IPS DF 6.9 (cell line): ENCODE measurements around the gene LRP1B.
"Not testable (repeated sequence)": the region's sequence is repeated elsewhere in the genome, so short reads cannot be mapped to it uniquely, and the experiment has no call there.

Experiments
- DNase-seq: peaks from one replicate; pipeline ENCODE4 v3.0.0-alpha.2; 2013; ENCODE audit warnings: low read depth, low spot score
- H3K27ac ChIP-seq: one replicate; pipeline ENCODE4 v1.5.1; 2013; ENCODE audit warnings: low read length, control low read depth
- H3K27me3 ChIP-seq: 2 replicates; pipeline ENCODE4 v1.6.1; 2013; ENCODE audit warnings: mild to moderate bottlenecking, low read length; ENCODE audit not compliant: control insufficient read depth, insufficient read depth
- H3K36me3 ChIP-seq: 2 replicates; pipeline ENCODE4 v1.6.1; 2013; ENCODE audit warnings: low read length; ENCODE audit not compliant: control insufficient read depth, insufficient read depth
- H3K4me1 ChIP-seq: 2 replicates; pipeline ENCODE4 v1.6.1; 2013; ENCODE audit warnings: low read length; ENCODE audit not compliant: control insufficient read depth, insufficient read depth
- H3K4me3 ChIP-seq: 2 replicates; pipeline ENCODE4 v1.5.1; 2013; ENCODE audit warnings: mild to moderate bottlenecking, low read length
- H3K9me3 ChIP-seq: 2 replicates; pipeline ENCODE4 v1.6.1; 2013; ENCODE audit warnings: low read length, inconsistent platforms; ENCODE audit not compliant: control insufficient read depth, insufficient read depth
- WGBS: extraction: QIAGEN DNeasy Blood & Tissue Kit; methylation state at CpG from one replicate; pipeline ENCODE4 v1.1.7; 2013; ENCODE audit warnings: mixed read lengths, missing lambda C conversion rate; ENCODE audit not compliant: insufficient read length, insufficient coverage; 5-methylcytosine and 5-hydroxymethylcytosine counted together

LRP1B gene

GRCh38 chr2:140457483-140457882, 1673.3 kb downstream of the LRP1B start:
- no peaks in the 10 kb centered on the region for H3K9me3 ChIP-seq
- no peaks in the 10 kb centered on the region for H3K36me3 ChIP-seq
- H3K4me1 ChIP-seq = no peaks in the 10 kb centered on the region
- H3K27me3 ChIP-seq = no peaks in the 10 kb centered on the region
- no peak for DNase-seq
- WGBS = no CpG with 5 or more reads among the region's 3 CpGs
- no peak overlapping the region for H3K27ac ChIP-seq
- H3K4me3 ChIP-seq = no peak overlapping the region

- no CpG with 5 or more reads among the region's 1 CpG for WGBS
- H3K4me1 ChIP-seq = no peaks in the 10 kb centered on the region
- DNase-seq = no peak
- H3K9me3 ChIP-seq = no peaks in the 10 kb centered on the region
- H3K27me3 ChIP-seq = no peaks in the 10 kb centered on the region
- H3K4me3 ChIP-seq = no peak overlapping the region
- no peak overlapping the region for H3K27ac ChIP-seq
- H3K36me3 ChIP-seq = no peaks in the 10 kb centered on the region
Measured at GRCh38 chr2:140455315-140455714, 1675.5 kb downstream of the LRP1B start.

GRCh38 chr2:140454717-140455116, 1676.1 kb downstream of the LRP1B start:
- no peak for DNase-seq
- no CpG with 5 or more reads among the region's 3 CpGs for WGBS

GRCh38 chr2:140451324-140451723, 1679.5 kb downstream of the LRP1B start:
- Histone ChIP-seq H3K36me3 (no peaks in the 10 kb centered on the region), H3K4me1 (no peaks in the 10 kb centered on the region), H3K9me3 (no peaks in the 10 kb centered on the region), H3K27me3 (no peaks in the 10 kb centered on the region), H3K4me3 (no peak overlapping the region), H3K27ac (no peak overlapping the region)
- DNase-seq = no peak

More at GRCh38 chr2:140454717-140455116, 1676.1 kb downstream of the LRP1B start:
- H3K27me3 ChIP-seq = no peaks in the 10 kb centered on the region
- no peaks in the 10 kb centered on the region for H3K9me3 ChIP-seq
- no peaks in the 10 kb centered on the region for H3K36me3 ChIP-seq
- no peak overlapping the region for H3K27ac ChIP-seq
- H3K4me3 ChIP-seq = no peak overlapping the region
- no peaks in the 10 kb centered on the region for H3K4me1 ChIP-seq

GRCh38 chr2:140442319-140442718, 1688.5 kb downstream of the LRP1B start:
- Histone ChIP-seq H3K27me3 (no peaks in the 10 kb centered on the region), H3K36me3 (no peaks in the 10 kb centered on the region), H3K4me3 (no peak overlapping the region), H3K4me1 (no peaks in the 10 kb centered on the region), H3K27ac (no peak overlapping the region), H3K9me3 (no peaks in the 10 kb centered on the region)
- no peak for DNase-seq
- WGBS = no CpG with 5 or more reads among the region's 7 CpGs

- Histone ChIP-seq H3K4me1 (peaks cover 1% of the 10 kb centered on the region; the same call in 1 of the 2 replicates), H3K36me3 (no peaks in the 10 kb centered on the region), H3K27ac (no peak overlapping the region), H3K27me3 (no peaks in the 10 kb centered on the region), H3K4me3 (no peak overlapping the region), H3K9me3 (no peaks in the 10 kb centered on the region)
- WGBS = no CpG with 5 or more reads among the region's 2 CpGs
- DNase-seq = no peak
Measured at GRCh38 chr2:140440815-140441214, 1690.0 kb downstream of the LRP1B start.

GRCh38 chr2:140436936-140437335, 1693.9 kb downstream of the LRP1B start:
- DNase-seq = no peak
- H3K4me1 ChIP-seq = peaks cover 1% of the 10 kb centered on the region; the same call in 1 of the 2 replicates
- no peaks in the 10 kb centered on the region for H3K9me3 ChIP-seq
- no CpG with 5 or more reads among the region's 5 CpGs for WGBS
- H3K27ac ChIP-seq = no peak overlapping the region
- H3K4me3 ChIP-seq = no peak overlapping the region
- no peaks in the 10 kb centered on the region for H3K27me3 ChIP-seq
- no peaks in the 10 kb centered on the region for H3K36me3 ChIP-seq

GRCh38 chr2:140427033-140427432, 1703.8 kb downstream of the LRP1B start:
- H3K9me3 ChIP-seq, H3K27me3 ChIP-seq, H3K27ac ChIP-seq, H3K36me3 ChIP-seq, DNase-seq, H3K4me1 ChIP-seq, H3K4me3 ChIP-seq: not testable (repeated sequence)
- WGBS = no CpG with 5 or more reads among the region's 18 CpGs

GRCh38 chr2:140424471-140424870, 1706.3 kb downstream of the LRP1B start:
- Histone ChIP-seq H3K4me3 (no peak overlapping the region), H3K36me3 (no peaks in the 10 kb centered on the region), H3K9me3 (no peaks in the 10 kb centered on the region), H3K27me3 (no peaks in the 10 kb centered on the region), H3K27ac (no peak overlapping the region), H3K4me1 (no peaks in the 10 kb centered on the region)
- no CpG with 5 or more reads among the region's 2 CpGs for WGBS
- DNase-seq = no peak

GRCh38 chr2:140422759-140423158, 1708.1 kb downstream of the LRP1B start:
- WGBS = no CpG with 5 or more reads among the region's 7 CpGs
- no peak for DNase-seq
- Histone ChIP-seq H3K4me1 (no peaks in the 10 kb centered on the region), H3K36me3 (no peaks in the 10 kb centered on the region), H3K4me3 (no peak overlapping the region), H3K27ac (no peak overlapping the region), H3K9me3 (no peaks in the 10 kb centered on the region), H3K27me3 (no peaks in the 10 kb centered on the region)

GRCh38 chr2:140417504-140417903, 1713.3 kb downstream of the LRP1B start:
- Histone ChIP-seq H3K4me1 (no peaks in the 10 kb centered on the region), H3K27ac (no peak overlapping the region), H3K4me3 (no peak overlapping the region), H3K27me3 (no peaks in the 10 kb centered on the region), H3K36me3 (no peaks in the 10 kb centered on the region), H3K9me3 (no peaks in the 10 kb centered on the region)
- DNase-seq = no peak
- no CpG with 5 or more reads among the region's 3 CpGs for WGBS
